HepG2 (cell line): ENCODE data around the gene PSMB3. TPM values are rescaled to one million over a fixed set of nuclear protein-coding genes. Genes with fewer than 3 reads are reported as not detected.

Experiments used
- ARNT2 ChIP-seq: sonication (generic); formaldehyde crosslinking; IDR thresholded peaks from 2 replicates; pipeline ENCODE4 v1.8.0; 2022; ENCODE audit warnings: mild to moderate bottlenecking, low read depth, missing genetic modification reagents, moderate library complexity
- ATF7 ChIP-seq, 2 experiments: fragments of 450-650 bp in 1 of 2; sonication (generic) in 1 of 2; formaldehyde crosslinking in 1 of 2; IDR thresholded peaks; 2 replicates each; pipeline versions ENCODE4 v1.4.0 to v1.6.1; 2016 to 2020; ENCODE audit warnings: antibody characterized with exemption in 1 of 2, mild to moderate bottlenecking in 1 of 2, missing genetic modification reagents in 1 of 2
- CENPX ChIP-seq: sonication (generic); formaldehyde crosslinking; IDR thresholded peaks from 2 replicates; pipeline ENCODE4 v1.9.0; 2021; ENCODE audit warnings: mild to moderate bottlenecking, missing genetic modification reagents, moderate library complexity
- DMAP1 ChIP-seq: IDR thresholded peaks from 2 replicates; pipeline ENCODE4 v1.6.1; 2016
- FOXA1 ChIP-seq, 2 experiments: fragments of 450-650 bp in 1 of 2; sonication (generic) in 1 of 2; formaldehyde crosslinking in 1 of 2; IDR thresholded peaks; 2 replicates each; pipeline versions ENCODE4 v1.4.0 to v1.6.1; 2016 to 2020; ENCODE audit warnings: missing genetic modification reagents in 1 of 2
- HNF1A ChIP-seq, 2 experiments: sonication (generic) in 1 of 2; formaldehyde crosslinking in 1 of 2; IDR thresholded peaks; 2 replicates each; pipeline versions ENCODE4 v1.4.0 to v1.6.1; 2016 to 2020; ENCODE audit warnings: borderline replicate concordance in 1 of 2, low read depth in 1 of 2, mild to moderate bottlenecking in 1 of 2, missing genetic modification reagents in 1 of 2
- HNF4G ChIP-seq, 2 experiments: sonication (generic) in 1 of 2; formaldehyde crosslinking in 1 of 2; IDR thresholded peaks; 2 replicates each; pipeline versions ENCODE4 v1.4.0 to v1.6.1; 2011 to 2020; ENCODE audit warnings: borderline replicate concordance in 2 of 2, low read depth in 2 of 2, mild to moderate bottlenecking in 2 of 2, low read length in 1 of 2, missing genetic modification reagents in 1 of 2, moderate library complexity in 1 of 2
- KDM2A ChIP-seq: sonication (generic); formaldehyde crosslinking; IDR thresholded peaks from 2 replicates; pipeline ENCODE4 v1.4.0; 2020; ENCODE audit warnings: low read depth, missing genetic modification reagents, borderline replicate concordance
- ONECUT2 ChIP-seq: sonication (generic); formaldehyde crosslinking; IDR thresholded peaks from 2 replicates; pipeline ENCODE4 v1.4.0; 2020; ENCODE audit warnings: missing genetic modification reagents
- PHF5A ChIP-seq: IDR thresholded peaks from one replicate; pipeline ENCODE4 v1.6.1; 2018; ENCODE audit warnings: low read depth, missing genetic modification reagents; ENCODE audit not compliant: unreplicated experiment
- SMAD3 ChIP-seq: sonication (generic); formaldehyde crosslinking; IDR thresholded peaks from 2 replicates; pipeline ENCODE4 v1.4.0; 2020; ENCODE audit warnings: missing genetic modification reagents
- ZMAT3 ChIP-seq: sonication (generic); formaldehyde crosslinking; conservative IDR thresholded peaks from 2 replicates; pipeline ENCODE4 v1.7.0; 2021; ENCODE audit warnings: missing genetic modification reagents
- ZNF160 ChIP-seq: sonication (generic); formaldehyde crosslinking; IDR thresholded peaks from 2 replicates; pipeline ENCODE4 v1.8.0; 2022; ENCODE audit warnings: mild to moderate bottlenecking, inconsistent platforms, missing genetic modification reagents
- ZNF230 ChIP-seq: sonication (generic); formaldehyde crosslinking; IDR thresholded peaks from 2 replicates; pipeline ENCODE4 v1.4.0; 2020; ENCODE audit warnings: mild to moderate bottlenecking, missing genetic modification reagents
- ZNF331 ChIP-seq: sonication (generic); formaldehyde crosslinking; IDR thresholded peaks from 2 replicates; pipeline ENCODE4 v1.4.0; 2020; ENCODE audit warnings: missing genetic modification reagents
- ZNF503 ChIP-seq: sonication (generic); formaldehyde crosslinking; IDR thresholded peaks from 2 replicates; pipeline ENCODE4 v1.4.0; 2020; ENCODE audit warnings: missing genetic modification reagents
- ZNF619 ChIP-seq: sonication (generic); formaldehyde crosslinking; IDR thresholded peaks from 2 replicates; pipeline ENCODE4 v1.4.0; 2020; ENCODE audit warnings: mild to moderate bottlenecking, missing genetic modification reagents
- ZSCAN30 ChIP-seq: sonication (generic); formaldehyde crosslinking; IDR thresholded peaks from 2 replicates; pipeline ENCODE4 v1.5.0; 2020; ENCODE audit warnings: mild to moderate bottlenecking, missing genetic modification reagents
- polyA plus RNA-seq, 8 experiments: library from polyadenylated mRNA; depleted of rRNA in 3 of 8; stranded (reverse) in 7 of 8; unstranded in 1 of 8; fragments of >200 nt; fragmentation: Illumina TruSeq in 4 of 8; extraction: Trizol in 4 of 8; gene quantifications; 2 replicates each; pipeline versions ENCODE4 v1.2.1 to v1.2.3, GENCODE V29; 2011 to 2016; ENCODE audit warnings: low read depth in 4 of 8, missing spikeins in 1 of 8, mixed read lengths in 1 of 8; ENCODE audit not compliant: insufficient read depth in 1 of 8
- total RNA-seq, 5 experiments: library from RNA; depleted of rRNA; stranded (reverse); fragments of >200 nt; fragmentation: Illumina TruSeq; extraction: Trizol; gene quantifications; 2 replicates each; pipeline ENCODE4 v1.2.3, GENCODE V29; 2016; ENCODE audit warnings: low read depth in 1 of 5

Gene PSMB3
- total and polyA plus RNA-seq, 2 of the 13 experiments (the other 11 are each of a cell fraction or from before 2014, with no cell fraction given) = 366 to 517 TPM

DNA sequence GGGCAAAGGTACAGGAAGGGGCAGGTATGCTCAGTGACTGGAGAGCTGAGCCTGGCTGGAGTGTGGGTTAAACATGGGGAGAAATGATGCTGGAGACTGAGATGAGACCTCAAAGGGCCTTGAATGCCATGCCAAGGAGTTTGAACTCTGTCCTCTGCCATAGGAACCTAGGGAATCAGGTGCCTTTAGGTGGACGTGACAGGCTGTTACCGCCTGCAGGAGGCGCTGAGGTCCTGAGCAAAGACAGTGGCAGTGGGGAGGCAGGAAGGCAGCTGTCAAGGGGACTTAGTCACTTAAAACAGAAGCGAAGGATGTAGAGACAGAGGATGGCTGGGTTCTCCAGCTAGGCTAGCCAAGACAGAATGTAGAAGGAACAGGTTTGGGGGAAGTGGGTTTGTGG is 9.1 kb downstream of the PSMB3 start (continued):
- no peak for TF ChIP-seq ZSCAN30 (CRISPR knock-in tag)
- no peak for TF ChIP-seq ZMAT3 (CRISPR knock-in tag)
- no peak for TF ChIP-seq ZNF331
- no peak for TF ChIP-seq CENPX (CRISPR knock-in tag)
- TF ChIP-seq HNF1A (IDR thresholded peaks at IDR 0.05; ENCODE audit: low read depth) = no peak
- TF ChIP-seq HNF1A (CRISPR knock-in tag; IDR thresholded peaks at IDR 0.05; ENCODE audit: borderline replicate concordance) = no peak
- no peak for TF ChIP-seq ZNF619
- no peak for TF ChIP-seq ARNT2
- TF ChIP-seq KDM2A (CRISPR knock-in tag) = no peak
- TF ChIP-seq HNF4G (IDR thresholded peaks at IDR 0.05; ENCODE audit: borderline replicate concordance, low read depth, low read length) = peak; percentile 60; the same call in 1 of the 2 replicates
- TF ChIP-seq HNF4G (CRISPR knock-in tag; IDR thresholded peaks at IDR 0.05; ENCODE audit: borderline replicate concordance, low read depth) = no peak
- no peak for TF ChIP-seq FOXA1 (IDR thresholded peaks at IDR 0.05)
- no peak for TF ChIP-seq FOXA1 (CRISPR knock-in tag; IDR thresholded peaks at IDR 0.05)
- TF ChIP-seq DMAP1 (CRISPR knock-in tag) = no peak
- no peak for TF ChIP-seq ZNF160 (CRISPR knock-in tag)
- TF ChIP-seq ONECUT2 (CRISPR knock-in tag) = no peak
- TF ChIP-seq ZNF230 (CRISPR knock-in tag) = no peak
- no peak for TF ChIP-seq ATF7 (IDR thresholded peaks at IDR 0.05)
- TF ChIP-seq ATF7 (CRISPR knock-in tag; IDR thresholded peaks at IDR 0.05) = no peak
- no peak for TF ChIP-seq PHF5A
- no peak for TF ChIP-seq SMAD3 (CRISPR knock-in tag)
- no peak for TF ChIP-seq ZNF503
